Caco-2 (cell line): ENCODE results near the gene MTG1. TPM values are rescaled to one million over a fixed set of nuclear protein-coding genes. Genes with fewer than 3 reads are reported as not detected.

ENCODE experiments used
- BruUV-seq: library from RNA; stranded (reverse); fragments of 400-500 nt; replicated peaks from 2 replicates; lab custom pipeline; 2021; lab: Mats Ljungman, UMichigan
- CTCF ChIA-PET: fragments of 300-600 bp; sonication (Branson Sonifier 250); formaldehyde crosslinking; loops from one replicate; lab custom pipeline; 2022; ENCODE audit warnings: antibody characterized with exemption; lab: Charles Lee
- POLR2A ChIA-PET: fragments of 300-600 bp; sonication (Branson Sonifier 250); formaldehyde crosslinking; loops from one replicate; lab custom pipeline; 2022; ENCODE audit warnings: antibody characterized with exemption; lab: Charles Lee
- DNase-seq, 2 experiments: peaks; one replicate each; pipeline versions ENCODE4 v3.0.0 to v3.0.0-alpha.2; 2020 to 2022
- H3K27me3 ChIP-seq: replicated peaks from 2 replicates; pipeline ENCODE4 v1.6.0; 2011; ENCODE audit warnings: low read length; ENCODE audit not compliant: control insufficient read depth, insufficient read depth
- H3K36me3 ChIP-seq: 2 replicates; pipeline ENCODE4 v1.5.1; 2011; ENCODE audit warnings: low read length; ENCODE audit not compliant: control insufficient read depth, insufficient read depth
- H3K4me1 ChIP-seq: fragments of 250-450 bp; sonication (Bioruptor Pico); 2 replicates; pipeline ENCODE4 v1.5.1; 2020; ENCODE audit warnings: mild to moderate bottlenecking
- H3K4me3 ChIP-seq: 2 replicates; pipeline ENCODE4 v1.5.1; 2011; ENCODE audit warnings: low read depth, mild to moderate bottlenecking, control low read depth, low read length
- H3K9me3 ChIP-seq: fragments of 250-450 bp; sonication (Bioruptor Pico); 2 replicates; pipeline ENCODE4 v1.5.1; 2020; ENCODE audit warnings: mild to moderate bottlenecking, moderate library complexity
- H3K27ac Mint-ChIP-seq: one replicate; pipeline ENCODE4 v1.8.0; 2022; ENCODE audit warnings: mixed read lengths; ENCODE audit not compliant: unreplicated experiment
- H3K27me3 Mint-ChIP-seq: one replicate; pipeline ENCODE4 v1.8.0; 2022; ENCODE audit warnings: mixed read lengths; ENCODE audit not compliant: insufficient read depth, unreplicated experiment
- H3K36me3 Mint-ChIP-seq: one replicate; pipeline ENCODE4 v1.8.0; 2022; ENCODE audit warnings: mild to moderate bottlenecking, mixed read lengths; ENCODE audit not compliant: insufficient read depth, unreplicated experiment
- H3K4me1 Mint-ChIP-seq: one replicate; pipeline ENCODE4 v1.8.0; 2022; ENCODE audit warnings: low read depth, mixed read lengths; ENCODE audit not compliant: unreplicated experiment
- H3K4me3 Mint-ChIP-seq: one replicate; pipeline ENCODE4 v1.8.0; 2022; ENCODE audit warnings: mild to moderate bottlenecking, moderate library complexity, mixed read lengths; ENCODE audit not compliant: unreplicated experiment
- H3K9me3 Mint-ChIP-seq: one replicate; pipeline ENCODE4 v1.8.0; 2022; ENCODE audit warnings: mixed read lengths; ENCODE audit not compliant: unreplicated experiment
- CTCF ChIP-seq, 2 experiments: fragments of 200-600 bp in 1 of 2; IDR thresholded peaks; 1 replicate in 1 of 2; 2 replicates in 1 of 2; pipeline versions ENCODE4 v1.5.1 to v1.8.0; 2011 to 2022; ENCODE audit warnings: antibody characterized with exemption in 1 of 2, control low read depth in 1 of 2, inconsistent platforms in 1 of 2, low read depth in 1 of 2, low read length in 1 of 2, mild to moderate bottlenecking in 1 of 2, moderate library complexity in 1 of 2; ENCODE audit not compliant: insufficient read depth in 1 of 2, severe bottlenecking in 1 of 2, unreplicated experiment in 1 of 2
- intact Hi-C: fragments of 100-400 bp; cut with micrococcal nuclease; formaldehyde crosslinking; loops from one replicate; pipeline ENCODE4 v1.10.0; 2022; ENCODE audit not compliant: unreplicated experiment
- total RNA-seq: library from RNA; stranded (reverse); gene quantifications from 2 replicates; pipeline ENCODE4 v1.2.3, GENCODE V29; 2022

The MTG1 gene
- total RNA-seq, 1 experiment from 2014 or later = 113 TPM

- TF ChIP-seq CTCF (IDR thresholded peaks at IDR 0.05; ENCODE audit: insufficient read depth in 1 of 2, low read depth in 1 of 2, low read length in 1 of 2, severe bottlenecking in 1 of 2, unreplicated experiment in 1 of 2) = no peak
- H3K27ac Mint-ChIP-seq = no peak overlapping the region
- intact Hi-C loops = no loop called here
- H3K4me1 Mint-ChIP-seq = peaks cover 9% of the 10 kb centered on the region
- peaks cover 3% of the 10 kb centered on the region for H3K36me3 Mint-ChIP-seq
- H3K9me3 ChIP-seq = peaks cover 5% of the 10 kb centered on the region; the same call in 1 of the 2 replicates
- H3K36me3 ChIP-seq = no peaks in the 10 kb centered on the region
- DNase-seq = no peak
- no peaks in the 10 kb centered on the region for H3K27me3 ChIP-seq
- ChIA-PET POLR2A (no interaction called here), CTCF (no interaction called here)
- no peak overlapping the region for H3K4me3 ChIP-seq
- peaks cover 4% of the 10 kb centered on the region for H3K27me3 Mint-ChIP-seq
- H3K4me3 Mint-ChIP-seq = no peak overlapping the region
- peaks cover 3% of the 10 kb centered on the region; the same call in 1 of the 2 replicates for H3K4me1 ChIP-seq
- BruUV-seq = no TSS peak
- peaks cover 5% of the 10 kb centered on the region for H3K9me3 Mint-ChIP-seq
Observed at GRCh38 chr10:133441780-133442179, 47.8 kb downstream of the MTG1 start.

GRCh38 chr10:133442191-133442966 is 48.4 kb downstream of the MTG1 start:
- no peaks in the 10 kb centered on the region for H3K27me3 ChIP-seq
- H3K4me3 ChIP-seq = no peak overlapping the region
- H3K9me3 ChIP-seq = peaks cover 11% of the 10 kb centered on the region; the same call in 1 of the 2 replicates
- Mint-ChIP-seq H3K4me1 (peaks cover 9% of the 10 kb centered on the region), H3K36me3 (peaks cover 6% of the 10 kb centered on the region), H3K27me3 (peaks cover 4% of the 10 kb centered on the region), H3K9me3 (peaks cover 11% of the 10 kb centered on the region), H3K27ac (no peak overlapping the region), H3K4me3 (no peak overlapping the region)
- H3K36me3 ChIP-seq = no peaks in the 10 kb centered on the region
- H3K4me1 ChIP-seq = peaks cover 1% of the 10 kb centered on the region; the same call in 1 of the 2 replicates
- POLR2A ChIA-PET = no interaction called here
- BruUV-seq = no TSS peak
- CTCF ChIA-PET = no interaction called here
- intact Hi-C loops = no loop called here
- no peak for TF ChIP-seq CTCF (IDR thresholded peaks at IDR 0.05; ENCODE audit: insufficient read depth in 1 of 2, low read depth in 1 of 2, low read length in 1 of 2, severe bottlenecking in 1 of 2, unreplicated experiment in 1 of 2)
- no peak for DNase-seq

GRCh38 chr10:133442967-133443924 is 49.3 kb downstream of the MTG1 start:
- Mint-ChIP-seq H3K4me1 (peaks cover 6% of the 10 kb centered on the region), H3K4me3 (no peak overlapping the region), H3K9me3 (peaks cover 20% of the 10 kb centered on the region), H3K27me3 (peaks cover 4% of the 10 kb centered on the region), H3K36me3 (peaks cover 6% of the 10 kb centered on the region), H3K27ac (no peak overlapping the region)
- Histone ChIP-seq H3K9me3 (peaks cover 19% of the 10 kb centered on the region), H3K4me1 (no peaks in the 10 kb centered on the region), H3K36me3 (no peaks in the 10 kb centered on the region), H3K4me3 (no peak overlapping the region), H3K27me3 (no peaks in the 10 kb centered on the region)
- no peak for TF ChIP-seq CTCF (IDR thresholded peaks at IDR 0.05; ENCODE audit: insufficient read depth in 1 of 2, low read depth in 1 of 2, low read length in 1 of 2, severe bottlenecking in 1 of 2, unreplicated experiment in 1 of 2)
- BruUV-seq = no TSS peak
- ChIA-PET POLR2A (no interaction called here), CTCF (no interaction called here)
- no peak for DNase-seq
- intact Hi-C loops = no loop called here
